GM21786 (cell line): ENCODE results near the gene ZSWIM4.

ENCODE experiments used
- ATAC-seq: cut with Tn5 transposase; IDR thresholded peaks from one replicate; pipeline ENCODE4 v1.9.1; 2021; ENCODE audit not compliant: unreplicated experiment

The ZSWIM4 gene

GRCh38 chr19:13869281-13869680 is 74.0 kb downstream of the ZSWIM4 start:
- ATAC-seq = no peak

GRCh38 chr19:13870873-13871272 is 75.6 kb downstream of the ZSWIM4 start:
- ATAC-seq = no peak

- ATAC-seq = no peak
Observed at GRCh38 chr19:13872339-13872694, 77.1 kb downstream of the ZSWIM4 start.

GRCh38 chr19:13872695-13873389 is 77.6 kb downstream of the ZSWIM4 start:
- no peak for ATAC-seq

GRCh38 chr19:13873834-13874515 is 78.7 kb downstream of the ZSWIM4 start:
- no peak for ATAC-seq

GRCh38 chr19:13875824-13876223 is 80.6 kb downstream of the ZSWIM4 start:
- no peak for ATAC-seq

GRCh38 chr19:13876834-13877233 is 81.6 kb downstream of the ZSWIM4 start, which contains the start of gene NANOS3:
Gene NANOS3, plus strand, starts transcription at chr19:13877134. Its CDS starts 115 bp downstream, at chr19:13877249.
- ATAC-seq = no peak

GRCh38 chr19:13877303-13877702 is 82.1 kb downstream of the ZSWIM4 start:
- ATAC-seq = no peak

GRCh38 chr19:13880059-13881043 is 85.1 kb downstream of the ZSWIM4 start:
- peak; percentile 83 for ATAC-seq

GRCh38 chr19:13881251-13881691 is 86.0 kb downstream of the ZSWIM4 start:
- no peak for ATAC-seq
